Uterus (tissue), 4 donors: Measurements from ENCODE around the gene MTG1. TPM values are rescaled to one million over a fixed set of nuclear protein-coding genes. Genes with fewer than 3 reads are reported as not detected.
"Not testable (repeated sequence)": the region's sequence is repeated elsewhere in the genome, so short reads cannot be mapped to it uniquely, and the experiment has no call there.

ENCODE experiments used
- DNase-seq, 2 donors: peaks; one replicate each; pipeline ENCODE4 v3.0.0-alpha.2; 2019 to 2020
- H3K27ac ChIP-seq, 2 donors: fragments of 200-600 bp; sonication (generic); 1 replicate in 1 of 2; 2 replicates in 1 of 2; pipeline ENCODE4 v1.5.1; 2016 to 2018
- H3K27me3 ChIP-seq, 2 donors: fragments of 200-600 bp; sonication (generic); one replicate each; pipeline ENCODE4 v1.5.1; 2018 to 2019; ENCODE audit warnings: control low read depth in 1 of 2
- H3K36me3 ChIP-seq, 2 donors: fragments of 200-600 bp; sonication (generic); one replicate each; pipeline ENCODE4 v1.5.1; 2019; ENCODE audit warnings: control low read depth in 1 of 2
- H3K4me1 ChIP-seq, 2 donors: fragments of 200-600 bp; sonication (generic); one replicate each; pipeline ENCODE4 v1.5.1; 2018 to 2019; ENCODE audit warnings: control low read depth in 1 of 2
- H3K4me3 ChIP-seq, 2 donors: fragments of 200-600 bp; sonication (generic); 1 replicate in 1 of 2; 2 replicates in 1 of 2; pipeline ENCODE4 v1.5.1; 2018 to 2019; ENCODE audit warnings: mild to moderate bottlenecking in 1 of 2
- H3K9me3 ChIP-seq, 2 donors: fragments of 200-600 bp; sonication (generic); one replicate each; pipeline ENCODE4 v1.5.1; 2019; ENCODE audit warnings: control low read depth in 1 of 2
- POLR2A ChIP-seq, 2 donors: fragments of 450-650 bp; IDR thresholded peaks; one replicate each; pipeline ENCODE4 v1.6.1; 2016; ENCODE audit warnings: antibody characterized with exemption in 2 of 2, mild to moderate bottlenecking in 1 of 2, moderate library complexity in 1 of 2
- intact Hi-C: fragments of 100-400 bp; cut with DNase I; formaldehyde crosslinking; loops from one replicate; pipeline ENCODE4 v1.15.1; 2023; ENCODE audit warnings: low total_unique reads
- total RNA-seq, 4 donors: library from RNA; depleted of rRNA in 3 of 4; stranded (reverse); fragments of >200 nt in 3 of 4; gene quantifications; one replicate each; pipeline versions ENCODE4 v1.1.0 to v1.2.4, GENCODE V29; 2014 to 2023
- TF ChIP-seq, protein P1 (sequence below), 4 experiments: fragments of 200-600 bp in 2 of 4; fragments of 450-650 bp in 2 of 4; sonication (generic) in 2 of 4; IDR thresholded peaks; one replicate each; pipeline ENCODE4 v1.5.1; 2016 to 2019; ENCODE audit warnings: antibody characterized with exemption in 4 of 4, mild to moderate bottlenecking in 2 of 4, moderate library complexity in 1 of 4
- donor health status: DM: yes; HTN: yes; CAD: no.

Gene MTG1
- total RNA-seq, 4 donors from 2014 or later = 14.6 to 50.1 (median 32.6) TPM

DNA sequence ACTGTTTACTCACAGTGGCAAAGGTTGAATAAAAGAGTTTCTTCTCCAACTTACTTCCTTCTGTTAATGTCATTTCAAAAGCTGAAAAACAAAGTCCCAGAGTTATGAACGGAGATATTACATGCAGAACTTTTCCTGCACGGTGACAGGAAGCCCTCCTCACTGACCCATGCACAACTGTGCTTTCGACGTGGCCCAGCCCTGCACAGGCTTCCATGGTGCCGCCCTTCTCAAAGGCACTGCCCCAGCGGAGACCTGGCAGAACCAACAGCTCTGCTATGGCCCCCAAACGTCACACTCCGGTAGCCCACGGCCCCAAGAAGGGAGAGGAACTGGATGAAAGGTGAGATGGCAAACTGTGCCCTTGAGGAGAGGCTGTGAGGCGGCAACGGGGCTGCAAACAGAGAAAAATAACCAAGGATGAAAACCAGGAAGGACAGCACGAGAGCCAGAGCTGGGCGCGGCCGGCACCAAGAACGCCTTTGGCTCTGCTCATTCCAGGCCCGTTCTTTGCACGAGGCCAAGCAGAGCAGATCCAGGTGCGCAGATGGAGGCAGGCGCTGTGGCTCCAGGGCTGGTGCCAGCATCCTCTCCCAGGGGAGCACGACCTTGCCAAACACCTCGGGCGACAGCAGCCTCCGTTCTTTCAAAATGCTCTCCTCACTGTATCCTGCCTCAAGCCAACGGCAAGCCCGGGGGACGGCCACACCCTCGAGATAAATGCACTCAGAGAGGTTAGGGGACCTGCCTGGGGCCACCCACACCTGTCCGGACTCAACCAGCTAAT is 29.1 kb upstream of the MTG1 start:
- intact Hi-C loops = no loop called here
- no peak overlapping the region for H3K4me3 ChIP-seq
- no peaks in the 10 kb centered on the region for H3K36me3 ChIP-seq
- no peaks in the 10 kb centered on the region for H3K9me3 ChIP-seq
- H3K4me1 ChIP-seq = no peaks in the 10 kb centered on the region
- H3K27me3 ChIP-seq = no peaks in the 10 kb centered on the region
- no peak for DNase-seq
- TF ChIP-seq, protein P1, sequence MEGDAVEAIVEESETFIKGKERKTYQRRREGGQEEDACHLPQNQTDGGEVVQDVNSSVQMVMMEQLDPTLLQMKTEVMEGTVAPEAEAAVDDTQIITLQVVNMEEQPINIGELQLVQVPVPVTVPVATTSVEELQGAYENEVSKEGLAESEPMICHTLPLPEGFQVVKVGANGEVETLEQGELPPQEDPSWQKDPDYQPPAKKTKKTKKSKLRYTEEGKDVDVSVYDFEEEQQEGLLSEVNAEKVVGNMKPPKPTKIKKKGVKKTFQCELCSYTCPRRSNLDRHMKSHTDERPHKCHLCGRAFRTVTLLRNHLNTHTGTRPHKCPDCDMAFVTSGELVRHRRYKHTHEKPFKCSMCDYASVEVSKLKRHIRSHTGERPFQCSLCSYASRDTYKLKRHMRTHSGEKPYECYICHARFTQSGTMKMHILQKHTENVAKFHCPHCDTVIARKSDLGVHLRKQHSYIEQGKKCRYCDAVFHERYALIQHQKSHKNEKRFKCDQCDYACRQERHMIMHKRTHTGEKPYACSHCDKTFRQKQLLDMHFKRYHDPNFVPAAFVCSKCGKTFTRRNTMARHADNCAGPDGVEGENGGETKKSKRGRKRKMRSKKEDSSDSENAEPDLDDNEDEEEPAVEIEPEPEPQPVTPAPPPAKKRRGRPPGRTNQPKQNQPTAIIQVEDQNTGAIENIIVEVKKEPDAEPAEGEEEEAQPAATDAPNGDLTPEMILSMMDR (IDR thresholded peaks at IDR 0.05) = no peak
- TF ChIP-seq POLR2A (IDR thresholded peaks at IDR 0.05) = no peak
- H3K27ac ChIP-seq = no peak overlapping the region

DNA sequence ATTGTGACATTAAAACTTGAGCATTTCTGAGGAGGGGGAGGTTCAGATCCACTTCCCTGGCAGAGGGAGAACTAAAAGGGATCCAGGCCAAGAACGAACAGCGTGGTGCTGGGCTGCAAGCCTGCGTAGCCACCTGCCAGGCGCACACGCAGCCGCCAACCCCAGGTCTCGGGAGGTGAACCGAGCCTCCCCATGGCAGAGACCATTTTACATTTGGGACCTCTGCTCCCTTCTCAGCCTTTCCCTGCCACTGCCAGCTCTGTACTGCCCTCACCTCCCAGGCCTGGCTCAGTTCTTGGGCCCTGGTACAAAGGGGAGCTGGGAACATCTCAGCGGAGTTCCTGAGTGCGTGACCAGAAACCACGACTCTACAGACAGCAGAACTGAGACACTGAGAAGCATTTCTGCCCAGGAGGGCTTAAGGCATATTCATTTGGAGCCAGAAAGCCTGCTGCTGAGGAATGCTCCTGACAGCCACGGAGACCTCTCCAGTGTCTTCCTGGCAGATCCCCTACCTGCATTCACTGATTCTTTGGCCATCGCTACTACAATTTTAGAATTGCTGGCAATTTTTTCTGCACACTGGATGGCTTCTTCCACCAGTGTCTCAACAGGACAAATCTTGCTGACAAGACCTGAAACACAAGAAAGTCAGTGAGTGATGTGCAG is 28.4 kb upstream of the MTG1 start:
- no peaks in the 10 kb centered on the region for H3K36me3 ChIP-seq
- no peaks in the 10 kb centered on the region for H3K4me1 ChIP-seq
- no peak for TF ChIP-seq POLR2A (IDR thresholded peaks at IDR 0.05)
- no peak for DNase-seq
- H3K27me3 ChIP-seq = no peaks in the 10 kb centered on the region
- no peaks in the 10 kb centered on the region for H3K9me3 ChIP-seq
- no peak overlapping the region for H3K4me3 ChIP-seq
- intact Hi-C loops = no loop called here
- H3K27ac ChIP-seq = no peak overlapping the region

DNA sequence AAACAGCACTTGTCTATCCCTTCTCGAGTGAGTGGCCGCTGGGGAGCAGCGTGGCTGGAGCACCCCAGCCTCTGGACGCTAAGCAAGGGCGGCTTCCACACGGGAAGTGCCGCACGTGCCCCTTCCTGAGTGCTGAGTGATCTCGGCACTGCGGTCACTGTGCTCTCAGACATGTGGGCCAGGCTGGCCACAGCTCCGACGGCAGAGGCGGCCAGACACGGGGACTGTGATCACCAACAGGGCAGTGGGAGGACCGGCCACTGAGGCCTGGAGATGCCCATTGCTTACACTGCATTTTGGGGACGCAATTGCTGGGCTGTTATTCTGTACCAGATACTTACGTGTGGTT is 27.9 kb upstream of the MTG1 start:
- intact Hi-C loops = no loop called here
- H3K36me3 ChIP-seq = no peaks in the 10 kb centered on the region
- no peak for DNase-seq

DNA sequence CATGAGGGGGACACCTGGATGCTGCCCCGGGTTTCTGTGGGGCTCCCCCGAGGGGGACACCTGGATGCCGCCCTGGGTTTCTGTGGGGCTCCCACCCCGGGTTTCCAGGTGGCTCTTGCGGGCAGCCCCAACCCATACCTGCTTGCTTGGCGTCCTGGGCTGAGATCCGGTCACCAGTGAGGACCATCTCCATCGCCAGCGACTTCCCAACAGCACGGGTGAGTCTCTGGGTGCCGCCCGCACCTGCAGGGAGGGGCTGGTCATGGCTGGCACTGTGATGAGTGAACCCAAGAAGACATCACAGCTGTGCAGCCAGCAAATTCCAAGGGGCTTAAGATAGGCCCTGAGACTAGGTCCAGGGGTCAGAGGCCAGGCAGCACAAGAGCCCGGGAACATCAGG is 27.2 kb upstream of the MTG1 start:
- Histone ChIP-seq H3K27ac (no peak overlapping the region), H3K4me3 (no peak overlapping the region), H3K27me3 (no peaks in the 10 kb centered on the region), H3K9me3 (no peaks in the 10 kb centered on the region), H3K4me1 (no peaks in the 10 kb centered on the region), H3K36me3 (no peaks in the 10 kb centered on the region)
- TF ChIP-seq, protein P1 (IDR thresholded peaks at IDR 0.05) = no peak
- TF ChIP-seq POLR2A (IDR thresholded peaks at IDR 0.05) = no peak
- DNase-seq = no peak
- intact Hi-C loops = no loop called here

More for the DNA sequence above, 27.9 kb upstream of the MTG1 start:
- TF ChIP-seq POLR2A (IDR thresholded peaks at IDR 0.05) = no peak
- TF ChIP-seq, protein P1 (IDR thresholded peaks at IDR 0.05) = no peak
- no peaks in the 10 kb centered on the region for H3K9me3 ChIP-seq
- no peaks in the 10 kb centered on the region for H3K4me1 ChIP-seq
- no peaks in the 10 kb centered on the region for H3K27me3 ChIP-seq
- H3K4me3 ChIP-seq = no peak overlapping the region
- no peak overlapping the region for H3K27ac ChIP-seq

DNA sequence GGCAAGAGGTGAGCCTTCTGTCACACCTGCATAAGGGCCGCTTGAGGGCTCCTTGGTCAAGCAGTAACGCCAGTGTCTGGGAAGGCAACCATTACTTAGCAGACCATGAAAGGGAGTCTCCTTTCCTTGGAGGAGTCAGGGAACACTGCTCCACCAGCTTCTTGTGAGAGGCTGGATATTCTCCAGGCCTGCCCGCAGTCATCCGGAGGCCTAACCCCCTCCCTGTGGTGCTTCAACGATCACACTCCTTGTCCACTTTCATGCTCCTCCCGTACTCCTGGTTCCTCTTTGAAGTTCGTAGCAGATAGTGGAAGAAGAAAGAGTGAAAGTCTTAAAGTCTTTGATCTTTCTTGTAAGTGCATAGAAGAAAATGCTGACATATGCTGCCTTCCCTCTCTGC is 26.5 kb upstream of the MTG1 start:
- H3K4me3 ChIP-seq, H3K36me3 ChIP-seq: not testable (repeated sequence)

DNA sequence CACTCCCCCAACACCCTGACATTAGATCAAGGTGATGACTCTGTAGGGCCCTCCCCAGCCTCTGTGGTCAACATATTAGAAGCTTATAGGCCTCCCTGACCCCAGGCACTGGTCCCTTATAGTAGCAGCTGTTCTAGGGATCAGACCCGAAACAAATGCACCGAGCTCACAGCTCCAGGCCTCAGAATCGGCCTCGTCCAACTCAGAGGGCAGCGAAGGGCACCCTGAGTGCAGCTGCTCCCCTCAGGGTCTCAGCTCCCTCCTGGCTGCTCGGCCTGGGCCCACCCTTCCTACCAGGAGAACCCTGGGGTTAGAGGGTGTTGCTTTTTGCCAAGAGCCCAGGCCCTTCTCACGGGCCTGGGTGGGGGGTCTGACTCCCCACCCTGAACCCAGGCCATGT is 25.8 kb upstream of the MTG1 start:
- H3K9me3 ChIP-seq = no peaks in the 10 kb centered on the region
- no peak overlapping the region for H3K4me3 ChIP-seq
- intact Hi-C loops = no loop called here
- H3K36me3 ChIP-seq = no peaks in the 10 kb centered on the region
- H3K4me1 ChIP-seq = no peaks in the 10 kb centered on the region
- H3K27me3 ChIP-seq = no peaks in the 10 kb centered on the region
- no peak for DNase-seq
- no peak for TF ChIP-seq POLR2A (IDR thresholded peaks at IDR 0.05)
- TF ChIP-seq, protein P1 (IDR thresholded peaks at IDR 0.05) = no peak
- H3K27ac ChIP-seq = no peak overlapping the region

More for the DNA sequence above, 26.5 kb upstream of the MTG1 start:
- H3K9me3 ChIP-seq, H3K27ac ChIP-seq, intact Hi-C loops, H3K27me3 ChIP-seq, H3K4me1 ChIP-seq, DNase-seq: not testable (repeated sequence)
